T-helper 2 cell treated with Interferon-gamma antibody and Interleukin-4, amounts not matched to agents 5 μg/mL and 100 μg/mL, for 36 hours (primary cell): ENCODE results near the gene BHMT.
"Not testable (repeated sequence)": the region's sequence is repeated elsewhere in the genome, so short reads cannot be mapped to it uniquely, and the experiment has no call there.

Experiments
- DNase-seq: peaks from one replicate; pipeline ENCODE4 v3.0.0; 2021; ENCODE audit warnings: low spot score
- H3K27ac Mint-ChIP-seq: one replicate; pipeline ENCODE4 v1.8.0; 2021; ENCODE audit warnings: mild to moderate bottlenecking, mixed read lengths
- H3K27me3 Mint-ChIP-seq: one replicate; pipeline ENCODE4 v1.8.0; 2021; ENCODE audit warnings: low read depth, mixed read lengths
- H3K36me3 Mint-ChIP-seq: one replicate; pipeline ENCODE4 v1.8.0; 2021; ENCODE audit warnings: low read depth, mixed read lengths
- H3K4me1 Mint-ChIP-seq: one replicate; pipeline ENCODE4 v1.8.0; 2021; ENCODE audit warnings: low read depth, mixed read lengths
- H3K4me3 Mint-ChIP-seq: one replicate; pipeline ENCODE4 v1.8.0; 2022; ENCODE audit warnings: mild to moderate bottlenecking, moderate library complexity, mixed read lengths
- H3K9me3 Mint-ChIP-seq: one replicate; pipeline ENCODE4 v1.8.0; 2021; ENCODE audit warnings: mixed read lengths

Gene BHMT

DNA sequence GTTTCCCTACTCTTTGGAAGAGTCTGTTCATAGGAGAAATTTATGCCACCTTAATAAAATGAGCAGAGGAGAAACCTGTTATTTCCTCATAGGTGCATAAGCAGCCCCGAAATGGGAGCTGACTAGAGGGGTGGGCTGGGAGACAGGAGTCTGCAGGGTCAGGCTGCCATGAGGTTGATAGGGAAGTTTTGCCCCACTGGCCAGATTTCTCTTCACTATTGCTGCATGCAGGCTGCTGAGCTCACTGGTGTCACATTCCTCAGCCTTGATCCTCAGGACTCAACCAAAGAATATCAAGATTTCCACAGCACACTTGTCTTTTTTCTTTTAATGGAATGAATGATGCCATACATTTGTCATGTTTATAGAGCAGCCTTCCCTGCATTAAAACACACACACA lies 60.7 kb downstream of the BHMT start:
- no peak overlapping the region for H3K4me3 Mint-ChIP-seq
- no peaks in the 10 kb centered on the region for H3K4me1 Mint-ChIP-seq
- no peak overlapping the region for H3K27ac Mint-ChIP-seq
- DNase-seq = no peak
- no peaks in the 10 kb centered on the region for H3K9me3 Mint-ChIP-seq
- no peaks in the 10 kb centered on the region for H3K27me3 Mint-ChIP-seq
- H3K36me3 Mint-ChIP-seq = no peaks in the 10 kb centered on the region

DNA sequence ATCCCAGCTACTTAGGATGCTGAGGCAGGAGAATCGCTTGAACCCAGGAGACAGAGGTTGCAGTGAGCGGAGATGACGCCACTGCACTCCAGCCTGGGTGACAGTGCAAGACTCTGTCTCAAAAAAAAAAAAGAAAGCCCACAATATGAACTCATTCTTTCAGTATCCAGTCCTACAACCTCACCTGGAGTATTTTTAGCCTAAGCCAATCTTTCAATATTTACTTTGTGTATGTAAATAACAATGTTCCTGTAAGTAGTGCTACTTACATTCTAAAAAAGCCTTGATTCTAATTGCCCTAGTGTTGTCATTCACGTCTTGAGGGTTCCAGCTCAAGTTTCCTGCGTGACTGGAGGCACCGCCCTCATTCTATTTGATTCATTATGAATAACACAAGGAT lies 62.0 kb downstream of the BHMT start:
- Mint-ChIP-seq H3K4me3 (no peak overlapping the region), H3K4me1 (no peaks in the 10 kb centered on the region), H3K27me3 (no peaks in the 10 kb centered on the region), H3K27ac (no peak overlapping the region), H3K36me3 (no peaks in the 10 kb centered on the region), H3K9me3 (no peaks in the 10 kb centered on the region)
- no peak for DNase-seq

- not testable (repeated sequence) for DNase-seq, H3K4me1 Mint-ChIP-seq, H3K27ac Mint-ChIP-seq, H3K27me3 Mint-ChIP-seq, H3K36me3 Mint-ChIP-seq, H3K9me3 Mint-ChIP-seq, H3K4me3 Mint-ChIP-seq
These were observed 68.8 kb downstream of the BHMT start for GRCh38 chr5:79180449-79180848.

DNA sequence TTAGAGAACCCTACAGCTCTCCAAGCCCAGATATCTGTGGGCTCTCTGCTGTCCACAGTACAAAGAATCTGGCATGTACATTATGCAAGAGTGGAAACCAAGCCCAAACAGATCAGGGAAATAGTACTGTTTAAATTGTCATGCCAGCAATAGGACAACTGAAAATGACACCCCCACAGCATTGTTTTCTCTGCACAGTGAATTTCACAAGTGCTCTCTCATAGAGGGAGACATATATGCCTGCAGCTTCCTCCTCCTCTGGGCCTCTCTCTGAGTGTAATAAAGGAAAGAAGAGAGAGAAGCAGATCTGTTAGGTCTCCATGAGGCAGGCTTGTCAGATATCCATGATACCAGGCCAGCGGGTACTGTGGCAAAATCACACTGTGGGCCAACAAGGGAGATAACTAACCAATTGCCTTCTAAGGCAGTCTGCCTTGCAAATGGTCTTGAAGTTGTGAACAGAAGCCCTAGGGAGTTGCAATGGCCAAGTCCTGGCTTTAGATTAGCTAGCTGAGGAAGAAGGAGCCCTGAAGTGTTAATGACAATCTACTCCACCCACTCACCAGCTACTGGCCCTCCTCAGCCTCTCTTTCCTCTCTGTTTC lies 69.9 kb downstream of the BHMT start:
- Mint-ChIP-seq H3K4me1 (no peaks in the 10 kb centered on the region), H3K27ac (no peak overlapping the region), H3K4me3 (no peak overlapping the region), H3K36me3 (no peaks in the 10 kb centered on the region), H3K27me3 (no peaks in the 10 kb centered on the region), H3K9me3 (no peaks in the 10 kb centered on the region)
- no peak for DNase-seq
